ENCODE measurements around the gene ALK.

GRCh38 chr2:29157131-29157530, 764.3 kb downstream of the ALK start:
- TF ChIP-seq POLR2A (IDR thresholded peaks at IDR 0.05; ENCODE audit: low read length) (no peak), MAFK (IDR thresholded peaks at IDR 0.05; ENCODE audit: partially characterized antibody) (no peak), RFX5 (IDR thresholded peaks at IDR 0.05) (no peak), JUNB (IDR thresholded peaks at IDR 0.05) (no peak), HES2 (IDR thresholded peaks at IDR 0.05) (no peak), CTCF (IDR thresholded peaks at IDR 0.05) (no peak), EP300 (IDR thresholded peaks at IDR 0.05) (no peak), CBX8 (IDR thresholded peaks at IDR 0.05) (no peak), CEBPB (IDR thresholded peaks at IDR 0.05) (no peak), RAD21 (conservative IDR thresholded peaks at IDR 0.05 in 1 of 2, IDR thresholded peaks at IDR 0.05 in 1 of 2) (no peak), SREBF2 (IDR thresholded peaks at IDR 0.05) (no peak), SMC3 (IDR thresholded peaks at IDR 0.05) (no peak), BCL3 (IDR thresholded peaks at IDR 0.05) (no peak), ELK1 (IDR thresholded peaks at IDR 0.05; ENCODE audit: low read depth, low read length) (no peak)

Data from A549 (cell line).